Dendritic cell treated with granulocyte-macrophage colony-stimulating factor and Interleukin-4, amounts not matched to agents 40 ng/mL and 50 ng/mL, for 4 days (primary cell): ENCODE results near the gene ATP2B3.

Experiments used
- H3K27ac Mint-ChIP-seq: one replicate; pipeline ENCODE4 v1.8.0; 2022; ENCODE audit warnings: mild to moderate bottlenecking, mixed read lengths
- H3K27me3 Mint-ChIP-seq: one replicate; pipeline ENCODE4 v1.8.0; 2022; ENCODE audit warnings: mild to moderate bottlenecking, mixed read lengths
- H3K36me3 Mint-ChIP-seq: one replicate; pipeline ENCODE4 v1.8.0; 2022; ENCODE audit warnings: low read depth, mixed read lengths
- H3K4me1 Mint-ChIP-seq: one replicate; pipeline ENCODE4 v1.8.0; 2022; ENCODE audit warnings: low read depth, mixed read lengths
- H3K4me3 Mint-ChIP-seq: one replicate; pipeline ENCODE4 v1.8.0; 2022; ENCODE audit warnings: mild to moderate bottlenecking, moderate library complexity, mixed read lengths
- H3K9me3 Mint-ChIP-seq: one replicate; pipeline ENCODE4 v1.8.0; 2022; ENCODE audit warnings: mixed read lengths
- intact Hi-C: fragments of 100-400 bp; cut with micrococcal nuclease; formaldehyde crosslinking; loops from one replicate; pipeline ENCODE4 v1.15.0; 2022

The ATP2B3 gene

DNA sequence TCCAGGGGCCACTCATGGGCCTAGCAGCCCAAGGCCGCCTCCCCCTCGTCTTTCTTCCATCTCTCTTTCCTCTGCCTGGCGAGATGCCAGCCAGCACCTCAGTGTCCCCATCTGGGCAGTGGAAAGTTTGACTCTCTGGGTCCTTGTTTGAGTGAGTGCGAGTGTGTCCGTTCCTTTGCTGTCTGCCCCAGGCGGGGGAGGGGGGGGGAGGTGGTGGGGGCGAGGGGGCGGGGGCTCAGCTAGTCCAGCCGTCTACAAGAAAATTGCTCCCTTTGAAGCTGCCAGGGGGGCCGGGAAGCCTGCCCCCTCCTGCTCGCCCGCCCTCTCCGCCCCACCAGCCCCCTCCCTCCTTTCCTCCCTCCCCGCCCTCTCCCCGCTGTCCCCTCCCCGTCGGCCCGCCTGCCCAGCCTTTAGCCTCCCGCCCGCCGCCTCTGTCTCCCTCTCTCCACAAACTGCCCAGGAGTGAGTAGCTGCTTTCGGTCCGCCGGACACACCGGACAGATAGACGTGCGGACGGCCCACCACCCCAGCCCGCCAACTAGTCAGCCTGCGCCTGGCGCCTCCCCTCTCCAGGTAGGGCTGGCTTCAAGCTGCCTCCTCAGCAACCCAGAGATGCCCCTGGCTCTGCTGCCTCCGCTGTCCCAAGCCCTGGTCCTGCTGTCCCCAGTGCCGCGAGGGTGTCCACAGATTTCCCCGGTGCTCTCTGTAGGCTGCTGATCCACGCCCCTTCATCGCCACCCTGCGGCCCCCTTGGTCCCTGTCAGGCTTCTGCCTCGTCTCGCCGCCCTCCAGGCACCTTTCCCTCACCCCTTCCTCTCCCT lies 22.7 kb upstream of the ATP2B3 start, which contains the start of gene BGN:
TSS of gene BGN (plus strand) at position 440 of the 821 bp plus-strand sequence. CDS start 9,652 bp downstream, outside the sequence.
- intact Hi-C loops = no loop called here
- Mint-ChIP-seq H3K4me3 (no peak within 1 kb of the TSS), H3K4me1 (peaks cover 6% of the 10 kb centered on the region), H3K27me3 (peaks cover 31% of the 10 kb centered on the region), H3K27ac (no peak within 1 kb of the TSS), H3K9me3 (no peaks in the 10 kb centered on the region), H3K36me3 (no peaks in the 10 kb centered on the region)

DNA sequence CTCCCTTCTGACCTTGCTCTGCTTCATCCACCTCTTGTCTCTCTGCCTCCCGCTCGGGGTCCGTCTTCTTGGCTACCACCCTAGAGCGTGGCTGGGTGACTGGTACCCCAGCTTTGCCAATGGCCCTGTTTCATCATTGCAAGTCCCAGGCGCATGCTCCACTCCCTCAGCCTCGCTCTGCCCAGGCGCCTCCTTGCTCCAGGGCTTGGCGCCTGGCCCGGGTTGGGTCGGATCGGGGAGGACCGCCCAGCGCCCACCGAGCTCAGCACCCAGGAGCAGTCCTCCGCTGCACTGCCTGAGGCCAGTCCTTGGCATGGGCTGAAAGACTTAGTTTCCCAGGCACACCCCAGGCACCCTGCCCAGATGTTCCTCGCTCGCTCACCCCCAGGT lies 22.1 kb upstream of the ATP2B3 start:
- peaks cover 31% of the 10 kb centered on the region for H3K27me3 Mint-ChIP-seq
- H3K9me3 Mint-ChIP-seq = no peaks in the 10 kb centered on the region
- no peak overlapping the region for H3K4me3 Mint-ChIP-seq
- peaks cover 6% of the 10 kb centered on the region for H3K4me1 Mint-ChIP-seq
- H3K27ac Mint-ChIP-seq = no peak overlapping the region
- intact Hi-C loops = no loop called here
- H3K36me3 Mint-ChIP-seq = no peaks in the 10 kb centered on the region

DNA sequence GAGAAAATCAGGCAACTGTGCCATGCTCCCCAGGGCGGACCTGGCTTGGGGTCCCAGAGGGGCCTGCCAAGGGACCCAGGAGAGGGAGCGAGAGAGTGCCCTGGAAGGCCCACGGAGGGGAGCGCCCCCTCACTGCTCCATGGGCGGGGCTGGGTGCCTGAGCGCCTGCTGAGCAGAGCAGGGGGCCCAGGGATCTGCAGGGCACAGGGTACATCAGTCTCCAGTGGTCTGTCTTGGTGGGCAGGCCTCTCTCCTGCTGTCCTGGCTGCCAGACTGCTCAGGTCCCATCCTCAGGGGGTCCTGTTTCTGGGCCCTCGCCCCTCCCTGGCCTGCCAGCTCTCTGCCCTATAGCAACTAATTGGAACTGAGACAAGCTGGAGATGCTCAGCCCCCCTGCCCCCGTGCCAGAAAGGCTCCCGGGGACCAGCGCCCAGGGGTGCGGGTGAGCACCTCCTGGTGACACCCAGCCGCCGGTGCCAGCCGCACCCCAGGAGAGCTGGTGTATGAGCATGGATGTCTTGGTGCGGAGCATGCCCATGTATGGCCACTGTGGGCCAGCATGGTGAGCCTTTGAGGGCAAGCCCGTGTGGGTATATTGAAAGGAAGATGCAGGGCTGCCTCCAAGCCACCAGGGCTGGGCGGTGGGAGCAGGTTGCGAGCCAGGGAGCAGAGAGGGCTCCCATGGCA lies 21.4 kb upstream of the ATP2B3 start:
- no peaks in the 10 kb centered on the region for H3K9me3 Mint-ChIP-seq

DNA sequence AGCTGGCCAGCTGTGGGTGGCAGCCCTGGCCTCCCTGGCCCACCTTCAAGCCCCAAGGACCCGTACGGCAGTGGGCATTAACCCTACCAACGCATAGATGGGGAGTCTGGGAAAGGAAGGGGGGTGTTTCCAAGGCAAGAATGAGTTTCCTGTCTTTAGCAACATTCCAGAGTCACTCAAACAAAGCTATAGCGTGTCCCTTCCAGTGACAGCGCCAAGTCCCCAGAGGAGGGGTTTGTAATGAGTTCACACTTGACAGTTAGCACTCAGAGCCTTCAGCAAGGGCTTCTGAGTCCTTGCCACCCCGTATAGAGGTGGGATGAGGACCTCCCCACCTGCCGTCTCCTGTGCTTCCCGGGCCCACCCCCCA lies 20.9 kb upstream of the ATP2B3 start:
- Mint-ChIP-seq H3K4me1 (peaks cover 6% of the 10 kb centered on the region), H3K9me3 (no peaks in the 10 kb centered on the region), H3K4me3 (no peak overlapping the region), H3K36me3 (no peaks in the 10 kb centered on the region), H3K27me3 (peaks cover 31% of the 10 kb centered on the region), H3K27ac (no peak overlapping the region)
- intact Hi-C loops = no loop called here

More for the DNA sequence above, 21.4 kb upstream of the ATP2B3 start:
- Mint-ChIP-seq H3K36me3 (no peaks in the 10 kb centered on the region), H3K27me3 (peaks cover 31% of the 10 kb centered on the region), H3K4me1 (peaks cover 6% of the 10 kb centered on the region), H3K4me3 (no peak overlapping the region), H3K27ac (no peak overlapping the region)
- intact Hi-C loops = no loop called here

DNA sequence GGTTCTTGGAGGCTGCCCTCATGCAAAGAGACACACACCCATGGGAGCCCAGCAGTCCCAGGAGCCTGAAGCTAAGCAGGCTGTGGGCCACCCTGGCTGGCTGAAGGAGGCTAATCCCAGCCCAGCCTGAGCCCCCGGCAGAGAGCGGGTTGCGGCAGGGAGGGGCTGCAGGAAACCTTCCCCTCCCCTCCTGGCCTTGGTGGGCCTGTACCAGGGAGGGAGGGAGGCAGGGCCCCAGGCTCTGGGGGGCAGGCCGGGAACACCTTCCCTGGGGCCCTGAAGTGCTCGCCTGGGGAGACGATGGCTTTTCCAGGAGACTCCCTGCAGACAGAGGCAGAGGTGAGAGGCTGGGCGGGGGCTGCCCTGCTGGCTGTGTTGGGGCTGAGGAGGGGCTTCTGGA lies 19.0 kb upstream of the ATP2B3 start:
- Mint-ChIP-seq H3K4me3 (no peak overlapping the region), H3K36me3 (no peaks in the 10 kb centered on the region), H3K27me3 (peaks cover 27% of the 10 kb centered on the region), H3K27ac (no peak overlapping the region), H3K9me3 (no peaks in the 10 kb centered on the region), H3K4me1 (peaks cover 6% of the 10 kb centered on the region)
- intact Hi-C loops = no loop called here

DNA sequence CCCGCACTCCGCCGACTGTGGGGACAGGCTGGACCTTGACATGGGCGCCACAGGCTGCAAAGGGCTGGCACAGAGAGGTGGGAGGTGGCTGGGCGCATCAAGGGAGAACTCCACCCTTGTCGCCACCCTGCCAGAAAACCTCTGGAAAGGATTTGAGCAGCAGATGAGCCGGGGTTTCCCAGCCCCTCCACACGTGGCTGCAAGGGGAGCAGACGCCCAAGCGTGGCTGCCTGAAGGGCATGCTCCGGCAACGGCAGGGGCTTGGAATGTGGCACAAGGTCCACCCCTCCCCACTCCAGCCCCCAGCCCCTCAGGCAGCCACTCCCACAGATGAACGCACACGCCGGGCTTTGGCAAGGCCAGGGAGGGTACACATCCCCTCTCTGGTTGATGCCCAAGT lies 18.1 kb upstream of the ATP2B3 start:
- Mint-ChIP-seq H3K4me3 (no peak overlapping the region), H3K4me1 (peaks cover 6% of the 10 kb centered on the region), H3K27ac (no peak overlapping the region), H3K36me3 (no peaks in the 10 kb centered on the region), H3K27me3 (peaks cover 18% of the 10 kb centered on the region), H3K9me3 (no peaks in the 10 kb centered on the region)
- intact Hi-C loops = no loop called here

DNA sequence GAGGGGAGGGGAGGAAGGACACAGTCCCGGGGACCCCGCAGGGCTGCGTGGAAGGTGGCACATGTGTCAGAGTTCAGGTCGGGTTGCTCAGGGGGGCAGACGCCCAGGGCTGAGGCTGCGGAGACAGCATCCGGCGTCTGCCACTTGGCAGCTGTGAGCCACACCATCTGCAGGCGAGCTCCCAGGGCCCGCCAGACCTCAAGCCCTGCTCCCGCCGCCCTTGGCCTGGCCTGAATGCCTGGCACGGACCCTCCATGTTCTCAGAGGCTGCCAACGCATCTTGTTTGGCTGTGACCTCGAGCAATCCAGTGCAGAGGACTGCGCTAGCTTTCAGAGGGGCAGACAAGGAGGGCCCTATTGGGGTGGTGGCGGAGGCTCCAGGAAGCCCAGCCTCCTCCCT lies 17.6 kb upstream of the ATP2B3 start:
- H3K27ac Mint-ChIP-seq = no peak overlapping the region
- intact Hi-C loops = loop anchor here (10.0 kb wide), 2 partner anchors 465 to 555 kb away; no protein-coding TSS in a partner anchor
- H3K27me3 Mint-ChIP-seq = peaks cover 14% of the 10 kb centered on the region
- H3K4me3 Mint-ChIP-seq = no peak overlapping the region
- H3K9me3 Mint-ChIP-seq = no peaks in the 10 kb centered on the region
- H3K36me3 Mint-ChIP-seq = no peaks in the 10 kb centered on the region
- H3K4me1 Mint-ChIP-seq = peaks cover 6% of the 10 kb centered on the region

DNA sequence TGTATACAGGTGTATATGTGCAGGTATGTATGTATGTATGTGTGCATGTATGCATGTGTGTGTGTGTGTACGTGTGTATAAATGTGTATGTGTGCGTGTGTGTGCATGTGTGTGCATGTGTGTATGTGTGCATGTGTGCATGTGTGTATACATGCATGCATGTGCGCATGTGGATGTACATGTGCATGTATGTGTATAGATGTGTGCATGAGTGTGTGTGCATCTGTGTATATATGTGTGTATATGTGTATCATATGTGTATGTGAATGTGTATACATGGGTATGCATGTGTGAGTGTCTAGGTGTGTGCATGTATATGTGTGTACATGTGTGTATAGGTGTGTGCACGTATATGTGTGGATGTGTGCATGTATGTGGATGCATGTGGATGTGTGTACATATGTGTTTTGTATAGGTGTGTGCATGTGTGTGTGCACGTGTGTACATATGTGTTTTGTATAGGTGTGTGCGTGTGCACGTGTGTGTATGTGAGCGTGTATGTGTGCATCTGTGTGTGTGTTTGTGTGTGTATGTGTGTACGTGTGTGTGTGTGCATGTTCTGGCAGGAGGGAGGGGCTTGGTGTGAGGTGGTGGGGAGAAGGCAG lies 16.7 kb upstream of the ATP2B3 start:
- intact Hi-C loops = loop anchor here (10.0 kb wide), 2 partner anchors 466 to 556 kb away; no protein-coding TSS in a partner anchor
- Mint-ChIP-seq H3K9me3 (no peaks in the 10 kb centered on the region), H3K4me1 (no peaks in the 10 kb centered on the region), H3K27ac (no peak overlapping the region), H3K27me3 (peaks cover 5% of the 10 kb centered on the region), H3K36me3 (no peaks in the 10 kb centered on the region), H3K4me3 (no peak overlapping the region)

DNA sequence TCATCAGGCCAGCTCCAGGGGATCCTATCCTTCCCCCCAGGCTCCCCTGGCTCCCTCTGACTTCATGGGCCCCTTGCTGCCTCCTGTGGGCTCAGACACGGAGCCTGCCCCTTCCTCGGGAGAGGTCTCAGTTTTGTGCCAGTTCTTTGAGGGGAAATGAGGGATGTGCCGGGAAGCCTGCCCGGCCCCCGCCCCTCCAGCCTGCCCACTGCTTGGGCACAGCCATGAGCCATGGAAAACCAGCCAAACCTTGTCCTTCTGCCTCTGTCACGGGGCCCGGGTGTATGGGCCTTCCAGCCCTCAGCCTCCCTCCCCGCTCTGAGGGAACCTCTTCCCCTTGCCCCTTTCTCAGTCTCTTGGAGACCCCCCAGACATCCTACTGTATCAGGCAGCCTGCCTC lies 15.9 kb upstream of the ATP2B3 start:
- Mint-ChIP-seq H3K27ac (no peak overlapping the region), H3K36me3 (no peaks in the 10 kb centered on the region), H3K4me1 (no peaks in the 10 kb centered on the region), H3K4me3 (no peak overlapping the region), H3K27me3 (no peaks in the 10 kb centered on the region), H3K9me3 (no peaks in the 10 kb centered on the region)
- intact Hi-C loops = loop anchor here (10.0 kb wide), 2 partner anchors 467 to 557 kb away; no protein-coding TSS in a partner anchor

DNA sequence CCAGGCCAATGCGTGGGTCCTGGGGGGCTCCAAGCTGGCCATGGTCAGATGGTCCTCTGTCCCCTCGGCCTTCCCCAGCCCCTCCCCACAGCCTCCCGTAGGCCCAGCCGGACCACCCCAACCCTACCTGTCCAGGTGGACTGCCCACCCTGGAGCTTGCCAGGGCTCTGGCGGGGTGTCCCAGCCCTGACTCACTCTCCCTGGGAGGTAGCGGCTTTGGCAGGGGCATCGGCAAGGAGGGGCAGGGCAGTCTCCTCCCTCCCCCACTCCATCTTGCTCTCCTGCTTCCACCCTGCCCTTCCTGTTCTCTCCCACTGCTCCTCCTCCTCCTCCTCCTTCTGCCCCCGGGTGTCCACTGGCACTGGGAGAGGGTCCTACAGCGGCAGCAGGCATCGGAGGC lies 15.3 kb upstream of the ATP2B3 start:
- H3K27ac Mint-ChIP-seq = no peak overlapping the region

DNA sequence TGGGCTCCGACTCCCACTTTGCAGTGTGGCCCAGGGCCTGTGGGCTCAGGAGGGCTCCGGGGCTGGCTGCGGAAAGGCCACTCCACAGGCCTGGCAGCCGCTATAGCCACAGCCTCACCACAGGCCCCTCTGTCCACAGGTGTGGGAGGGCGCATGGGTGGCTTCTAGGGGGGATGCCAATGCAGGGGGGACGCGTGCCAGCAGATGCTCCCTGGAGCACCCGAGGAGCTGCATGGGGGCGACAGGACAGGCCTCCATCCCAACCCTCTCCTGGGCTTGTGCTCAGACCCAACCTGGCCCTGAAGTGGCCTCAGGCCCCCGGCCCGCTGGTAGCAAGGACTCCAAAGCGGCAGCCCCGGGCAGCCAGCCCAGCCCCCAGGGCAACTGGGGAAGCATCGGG lies 14.6 kb upstream of the ATP2B3 start:
- Mint-ChIP-seq H3K27ac (no peak overlapping the region), H3K9me3 (no peaks in the 10 kb centered on the region), H3K27me3 (peaks cover under 1% of the 10 kb centered on the region), H3K4me3 (no peak overlapping the region), H3K36me3 (no peaks in the 10 kb centered on the region), H3K4me1 (peaks cover 6% of the 10 kb centered on the region)
- intact Hi-C loops = loop anchor here (10.0 kb wide), 2 partner anchors 468 to 558 kb away; no protein-coding TSS in a partner anchor

More for the DNA sequence above, 15.3 kb upstream of the ATP2B3 start:
- Mint-ChIP-seq H3K4me3 (no peak overlapping the region), H3K4me1 (no peaks in the 10 kb centered on the region), H3K36me3 (no peaks in the 10 kb centered on the region), H3K9me3 (no peaks in the 10 kb centered on the region), H3K27me3 (no peaks in the 10 kb centered on the region)
- intact Hi-C loops = loop anchor here (10.0 kb wide), 2 partner anchors 467 to 557 kb away; no protein-coding TSS in a partner anchor

DNA sequence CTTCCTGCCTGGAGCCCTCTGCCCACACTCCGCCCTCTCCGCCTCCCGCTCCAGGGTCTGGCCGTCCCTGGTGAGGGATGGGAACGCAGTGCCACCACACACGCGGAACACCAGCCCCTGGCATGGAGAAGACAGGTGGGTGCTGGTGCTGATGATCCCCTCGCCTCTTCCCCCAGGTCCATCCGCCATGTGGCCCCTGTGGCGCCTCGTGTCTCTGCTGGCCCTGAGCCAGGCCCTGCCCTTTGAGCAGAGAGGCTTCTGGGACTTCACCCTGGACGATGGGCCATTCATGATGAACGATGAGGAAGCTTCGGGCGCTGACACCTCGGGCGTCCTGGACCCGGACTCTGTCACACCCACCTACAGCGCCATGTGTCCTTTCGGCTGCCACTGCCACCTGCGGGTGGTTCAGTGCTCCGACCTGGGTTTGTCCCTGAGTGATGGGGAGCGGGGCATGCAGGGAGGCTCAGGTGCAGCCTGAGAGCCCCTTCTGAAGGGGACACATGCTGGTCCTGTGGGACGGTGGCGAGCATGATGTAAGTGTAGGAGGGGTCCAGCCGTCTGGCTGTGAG lies 12.9 kb upstream of the ATP2B3 start:
- H3K4me3 Mint-ChIP-seq = no peak overlapping the region
- peaks cover 6% of the 10 kb centered on the region for H3K4me1 Mint-ChIP-seq
- peaks cover 2% of the 10 kb centered on the region for H3K27me3 Mint-ChIP-seq
- H3K27ac Mint-ChIP-seq = no peak overlapping the region
- no peaks in the 10 kb centered on the region for H3K9me3 Mint-ChIP-seq
- intact Hi-C loops = loop anchor here (10.0 kb wide), 2 partner anchors 470 to 560 kb away; no protein-coding TSS in a partner anchor
- no peaks in the 10 kb centered on the region for H3K36me3 Mint-ChIP-seq

DNA sequence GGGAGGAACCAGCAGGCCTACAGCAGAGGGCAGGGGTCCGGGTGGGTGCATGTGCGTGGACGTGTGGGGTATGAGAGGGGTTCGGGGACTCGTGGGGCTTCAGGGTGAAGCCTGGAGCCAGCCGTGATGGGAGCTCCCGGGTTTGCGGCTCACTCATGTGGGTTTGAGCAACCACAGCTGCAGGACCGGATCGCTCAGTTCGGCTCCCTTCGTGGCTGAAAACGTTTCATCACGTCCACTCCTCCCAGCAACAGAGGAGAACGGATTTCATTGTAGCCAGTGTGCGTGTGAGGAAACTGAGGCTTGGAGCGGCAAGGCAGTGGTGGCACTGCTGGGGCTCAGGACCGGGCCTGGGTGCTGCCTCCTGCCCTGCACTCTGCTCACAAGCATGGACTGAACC lies 12.1 kb upstream of the ATP2B3 start:
- no peak overlapping the region for H3K4me3 Mint-ChIP-seq
- H3K36me3 Mint-ChIP-seq = no peaks in the 10 kb centered on the region
- H3K9me3 Mint-ChIP-seq = no peaks in the 10 kb centered on the region
- H3K27ac Mint-ChIP-seq = no peak overlapping the region
- peaks cover 6% of the 10 kb centered on the region for H3K4me1 Mint-ChIP-seq
- intact Hi-C loops = loop anchor here (10.0 kb wide), 2 partner anchors 471 to 561 kb away; no protein-coding TSS in a partner anchor
- peaks cover 2% of the 10 kb centered on the region for H3K27me3 Mint-ChIP-seq
